Measurements from ENCODE around the gene MMP13. TPM values are rescaled to one million over a fixed set of nuclear protein-coding genes. Genes with fewer than 3 reads are reported as not detected.

Gene MMP13
- total RNA-seq, 2 donors from 2014 or later, result not detected

Other genes starting within 250 kb of the MMP13 start
- gene MMP27, start 250.0 kb downstream of the MMP13 start, total RNA-seq, result not detected
- gene MMP8, start 230.8 kb downstream of the MMP13 start, total RNA-seq, result not detected
- gene MMP10, start 175.1 kb downstream of the MMP13 start, total RNA-seq, result not detected
- not detected for gene MMP1, start 157.6 kb downstream of the MMP13 start, total RNA-seq
- gene MMP3, start 112.1 kb downstream of the MMP13 start, total RNA-seq, result not detected
- under 1 TPM in 1 of 2 donors, not detected in 1; 0.22 TPM for gene MMP12, start 80.8 kb downstream of the MMP13 start, total RNA-seq
- gene DCUN1D5, start 136.4 kb upstream of the MMP13 start, total RNA-seq, result 10 to 100 TPM; 39.2 to 64.8 TPM
- 1 to 10 TPM; 2.2 to 2.5 TPM for gene DYNC2H1, start 153.7 kb upstream of the MMP13 start, total RNA-seq

Measured in activated T-helper 17 cell treated with anti-CD3 and anti-CD28 coated beads, Interleukin-2, amount 50 U/mL, for 72 hours (primary cell).